GM10266 (cell line): ENCODE measurements around the gene WNK2.

ENCODE experiments used
- DNase-seq: peaks from one replicate; pipeline ENCODE4 v3.0.0; 2012; ENCODE audit errors: extremely low spot score
- CTCF ChIP-seq: IDR thresholded peaks from 2 replicates; pipeline ENCODE4 v1.5.1; 2012; ENCODE audit warnings: mild to moderate bottlenecking, low read depth; ENCODE audit not compliant: control insufficient read depth, insufficient read depth; ENCODE audit errors: missing control alignments

The WNK2 gene

GRCh38 chr9:93307468-93308157, 123.7 kb downstream of the WNK2 start:
- no peak for TF ChIP-seq CTCF
- DNase-seq, result no peak

GRCh38 chr9:93308158-93308602, 124.2 kb downstream of the WNK2 start:
- TF ChIP-seq CTCF, result no peak
- DNase-seq, result no peak

GRCh38 chr9:93308676-93309075, 124.7 kb downstream of the WNK2 start:
- no peak for TF ChIP-seq CTCF
- no peak for DNase-seq

- DNase-seq, result no peak
- TF ChIP-seq CTCF, result no peak
Measured at GRCh38 chr9:93309889-93310425, 126.0 kb downstream of the WNK2 start.

GRCh38 chr9:93315118-93315517, 131.2 kb downstream of the WNK2 start:
- DNase-seq, result no peak
- no peak for TF ChIP-seq CTCF

GRCh38 chr9:93315960-93316359, 132.0 kb downstream of the WNK2 start:
- no peak for DNase-seq

More at GRCh38 chr9:93315960-93316359, 132.0 kb downstream of the WNK2 start:
- no peak for TF ChIP-seq CTCF
